ENCODE data around the gene RNPEP.
"Not testable (repeated sequence)": the region's sequence is repeated elsewhere in the genome, so short reads cannot be mapped to it uniquely, and the experiment has no call there.

The RNPEP gene

DNA sequence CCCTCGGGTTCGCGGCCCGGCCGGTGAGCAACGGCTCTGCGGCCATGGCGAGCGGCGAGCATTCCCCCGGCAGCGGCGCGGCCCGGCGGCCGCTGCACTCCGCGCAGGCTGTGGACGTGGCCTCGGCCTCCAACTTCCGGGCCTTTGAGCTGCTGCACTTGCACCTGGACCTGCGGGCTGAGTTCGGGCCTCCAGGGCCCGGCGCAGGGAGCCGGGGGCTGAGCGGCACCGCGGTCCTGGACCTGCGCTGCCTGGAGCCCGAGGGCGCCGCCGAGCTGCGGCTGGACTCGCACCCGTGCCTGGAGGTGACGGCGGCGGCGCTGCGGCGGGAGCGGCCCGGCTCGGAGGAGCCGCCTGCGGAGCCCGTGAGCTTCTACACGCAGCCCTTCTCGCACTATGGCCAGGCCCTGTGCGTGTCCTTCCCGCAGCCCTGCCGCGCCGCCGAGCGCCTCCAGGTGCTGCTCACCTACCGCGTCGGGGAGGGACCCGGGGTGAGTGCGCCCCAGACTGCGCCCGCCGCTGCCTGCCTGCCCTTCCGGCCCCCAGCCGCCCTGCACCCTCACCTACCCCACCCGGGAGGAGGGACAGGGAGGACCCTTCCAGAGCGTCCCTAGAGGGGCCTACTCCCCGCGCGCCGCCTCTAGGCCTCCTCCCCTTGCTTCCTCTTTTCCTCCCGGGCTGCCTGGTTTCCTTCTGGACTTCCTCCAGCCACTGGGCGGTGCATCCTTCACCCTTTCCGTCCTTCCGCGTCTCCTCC, at the start of gene RNPEP:
Gene RNPEP (plus strand): TSS at position 26 of the 757 bp plus-strand sequence. CDS start 19 bp downstream, at position 45.
- peak; percentile 49 for DNase-seq

- DNase-seq: no peak
These were observed 48.5 kb upstream of the RNPEP start for GRCh38 chr1:201933840-201934430.

DNA sequence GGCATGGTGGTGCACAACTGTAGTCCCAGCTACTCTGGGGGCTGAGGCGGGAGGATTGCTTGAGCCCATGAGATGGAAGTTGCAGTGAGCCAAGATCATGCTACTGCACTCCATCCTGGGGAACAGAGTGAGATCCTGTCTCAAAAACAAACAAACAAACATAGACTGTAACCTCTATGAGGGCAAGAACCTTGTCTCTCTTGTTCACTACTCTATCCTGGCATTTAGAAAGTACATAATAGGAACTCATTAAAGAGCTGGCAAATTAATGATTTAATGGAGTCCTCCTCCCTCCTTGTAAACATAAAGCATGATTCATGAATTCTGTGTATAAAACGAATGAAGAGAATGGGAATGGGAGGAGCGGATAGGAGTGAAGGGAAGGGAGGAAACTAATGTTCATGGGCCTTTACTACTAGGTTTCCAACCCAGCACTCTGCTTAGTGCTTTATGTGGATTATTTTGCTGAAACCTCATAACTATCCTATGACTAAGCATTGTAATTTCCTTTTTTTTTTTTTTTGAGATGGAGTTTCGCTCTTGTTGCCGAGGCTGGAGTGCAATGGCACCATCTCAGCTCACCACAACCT, 44.7 kb upstream of the RNPEP start:
- DNase-seq: no peak

GRCh38 chr1:201938440-201939035, 43.9 kb upstream of the RNPEP start:
- no peak for DNase-seq

- DNase-seq: no peak
These were observed 43.3 kb upstream of the RNPEP start for GRCh38 chr1:201939148-201939547.

- DNase-seq: no peak
These were observed 42.9 kb upstream of the RNPEP start for GRCh38 chr1:201939574-201939973.

- DNase-seq: not testable (repeated sequence)
These were observed 42.1 kb upstream of the RNPEP start for GRCh38 chr1:201940316-201940715.

- no peak for DNase-seq
These were observed 40.9 kb upstream of the RNPEP start for GRCh38 chr1:201941420-201942128.

DNA sequence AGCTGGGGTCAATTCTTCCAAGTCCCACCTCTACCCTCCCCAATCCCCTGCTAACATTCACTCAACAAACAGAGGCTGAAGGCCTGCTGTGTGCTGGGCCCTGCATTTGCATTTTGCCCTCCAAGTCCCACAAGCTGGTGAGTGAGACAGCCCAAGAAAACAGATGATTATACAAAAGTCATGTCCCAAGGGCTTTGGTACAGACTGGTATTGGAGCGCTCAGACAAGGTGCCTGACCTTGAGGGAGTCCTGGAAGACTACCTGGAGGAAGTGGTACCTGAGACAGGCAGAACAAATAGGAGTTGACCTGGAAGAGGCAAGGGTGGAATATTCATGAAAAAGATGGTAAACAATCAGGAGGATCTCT, 40.3 kb upstream of the RNPEP start:
- no peak for DNase-seq

DNA sequence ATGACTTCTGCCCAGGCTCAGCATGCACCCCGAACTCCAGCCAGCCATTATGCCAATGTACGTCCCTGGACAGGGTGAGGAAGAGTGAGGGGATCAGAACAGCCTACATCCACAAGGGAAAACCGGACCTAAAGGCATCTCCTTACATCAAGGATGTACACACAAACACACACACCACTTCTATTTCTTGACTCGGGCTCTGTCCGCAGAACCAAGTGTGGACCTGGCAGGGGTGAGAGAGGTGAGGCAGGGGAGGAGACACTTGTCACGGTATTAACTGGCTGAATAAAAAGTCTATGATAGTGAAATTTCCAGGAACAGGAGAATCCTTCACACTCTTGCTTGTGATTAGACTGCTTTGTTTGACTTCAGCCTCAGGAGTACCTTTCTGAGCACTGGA, 38.4 kb upstream of the RNPEP start:
- no peak for DNase-seq

DNA sequence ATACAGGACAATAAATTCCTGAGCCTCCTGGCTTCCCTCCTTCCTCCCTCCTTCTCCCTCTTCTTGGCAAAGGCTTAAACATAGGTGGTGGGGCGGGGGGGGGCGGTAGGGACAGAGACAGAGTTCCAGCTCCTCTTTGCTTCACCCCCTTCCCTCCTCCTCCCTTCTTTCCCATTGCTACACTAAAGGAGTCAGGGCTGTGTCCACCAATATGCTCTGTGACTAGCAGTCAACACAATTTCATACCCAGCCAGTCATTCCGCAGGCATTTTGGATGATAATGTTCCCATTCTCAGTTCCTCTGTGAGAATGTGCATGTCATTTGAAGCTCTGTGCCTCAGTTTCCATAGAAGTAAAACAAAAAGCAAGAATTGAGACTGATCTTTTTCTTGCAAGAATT, 37.8 kb upstream of the RNPEP start:
- DNase-seq: no peak

GRCh38 chr1:201945157-201945556, 37.3 kb upstream of the RNPEP start:
- no peak for DNase-seq

DNA sequence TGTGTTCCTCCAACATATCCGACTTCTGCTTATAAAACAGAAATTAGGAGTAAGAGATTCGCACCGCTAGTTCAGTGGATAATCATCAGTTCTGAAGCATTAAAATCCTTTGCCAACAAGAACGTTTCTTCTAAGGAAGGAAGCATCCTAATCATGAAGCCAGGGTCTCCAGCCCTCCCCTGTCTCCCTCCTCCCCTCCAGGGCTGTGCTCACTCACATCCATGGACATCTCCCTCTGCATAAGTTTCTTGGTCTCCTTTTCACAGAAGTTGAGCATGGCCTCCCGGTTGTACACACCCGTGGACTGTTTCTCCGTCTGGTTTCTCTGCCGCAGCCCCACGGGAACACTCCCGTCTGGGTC, 36.6 kb upstream of the RNPEP start:
- no peak for DNase-seq

GRCh38 chr1:201946224-201946908, 36.1 kb upstream of the RNPEP start, which contains the start of gene LMOD1:
Gene LMOD1 (minus strand): TSS chr1:201946548. CDS start chr1:201946340, 208 bp downstream.
- DNase-seq: no peak

DNA sequence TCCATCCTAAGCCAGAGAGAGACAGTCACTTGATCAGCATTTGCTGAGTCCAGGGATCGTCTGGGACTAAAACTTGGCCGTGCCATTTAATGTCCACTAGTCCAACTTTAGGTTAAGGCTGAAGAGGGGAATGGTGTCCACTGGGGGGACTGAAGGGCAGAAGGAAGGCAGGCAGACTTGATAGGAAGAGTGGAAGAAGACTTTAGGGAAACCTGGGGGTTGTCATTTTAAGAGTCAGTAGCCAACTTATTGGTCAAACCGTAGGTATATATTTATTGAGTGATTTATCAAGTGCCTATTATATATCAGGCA, 34.8 kb upstream of the RNPEP start:
- no peak for DNase-seq

DNA sequence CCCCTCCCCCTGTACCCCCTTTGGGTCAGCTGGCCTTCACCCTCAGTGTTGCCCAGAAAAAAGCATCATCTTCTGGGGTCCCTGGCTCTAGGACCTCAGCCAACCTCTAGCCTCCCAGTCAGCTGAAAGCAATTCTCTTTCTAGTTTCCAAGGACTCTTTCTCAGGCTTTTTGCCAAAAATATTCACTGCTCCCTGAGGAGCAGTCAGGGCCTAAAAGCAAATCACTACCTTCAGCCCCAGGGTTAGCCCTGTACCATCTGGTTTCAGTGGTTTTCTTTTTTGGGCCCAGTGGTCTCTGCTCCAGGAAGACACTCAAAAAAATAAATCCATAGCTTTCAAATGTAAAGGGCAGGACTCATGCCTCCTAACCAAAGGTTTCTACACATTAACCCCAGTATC, 33.0 kb upstream of the RNPEP start:
- no peak for DNase-seq

GRCh38 chr1:201954263-201955008, 28.0 kb upstream of the RNPEP start:
- DNase-seq: no peak

- peak; percentile 98 for DNase-seq
These were observed 27.3 kb upstream of the RNPEP start, which contains the start of gene TIMM17A for GRCh38 chr1:201955009-201955728. Gene TIMM17A (plus strand): TSS chr1:201955503. CDS start chr1:201955527, 24 bp downstream.

- no peak for DNase-seq
These were observed 26.7 kb upstream of the RNPEP start for GRCh38 chr1:201955729-201956143.

DNA sequence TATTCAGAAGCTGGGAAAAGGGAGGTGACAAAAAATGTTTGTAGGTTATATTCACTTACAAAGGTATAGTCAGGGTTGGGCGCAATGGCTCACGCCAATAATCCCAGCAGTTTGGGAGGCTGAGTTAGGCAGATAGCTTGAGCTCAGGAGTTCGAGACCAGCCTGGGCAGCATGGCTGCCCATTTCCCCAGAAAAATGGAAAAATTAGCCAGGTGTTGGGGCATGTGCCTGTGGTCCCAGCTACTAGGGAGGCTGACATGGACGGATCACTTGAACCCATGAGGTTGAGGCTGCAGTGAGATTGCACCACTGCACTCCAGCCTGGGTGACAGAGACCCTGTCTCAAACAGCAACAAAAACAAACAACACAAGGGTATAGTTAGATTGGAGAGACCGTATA, 24.1 kb upstream of the RNPEP start:
- no peak for DNase-seq

GRCh38 chr1:201962382-201962781, 20.1 kb upstream of the RNPEP start:
- not testable (repeated sequence) for DNase-seq

Data from NCI-H1092 (cell line).